Progenitor cell of endocrine pancreas (in vitro differentiated cells): ENCODE measurements around the gene FHDC1. TPM values are rescaled to one million over a fixed set of nuclear protein-coding genes. Genes with fewer than 3 reads are reported as not detected.

ENCODE experiments used
- DNase-seq: peaks from one replicate; pipeline ENCODE4 v3.0.0; 2021; ENCODE audit warnings: low spot score; ENCODE audit not compliant: unreplicated experiment
- H3K27ac Mint-ChIP-seq: 2 replicates; pipeline ENCODE4 v1.8.0; 2021; ENCODE audit warnings: mild to moderate bottlenecking, moderate library complexity, mixed read lengths
- H3K27me3 Mint-ChIP-seq: 2 replicates; pipeline ENCODE4 v1.8.0; 2021; ENCODE audit warnings: mixed read lengths
- H3K36me3 Mint-ChIP-seq: 2 replicates; pipeline ENCODE4 v1.8.0; 2022; ENCODE audit warnings: mixed read lengths; ENCODE audit not compliant: insufficient read depth
- H3K4me1 Mint-ChIP-seq: 2 replicates; pipeline ENCODE4 v1.8.0; 2021; ENCODE audit warnings: low read depth, mixed read lengths
- H3K4me3 Mint-ChIP-seq: 2 replicates; pipeline ENCODE4 v1.8.0; 2021; ENCODE audit warnings: low read depth, mild to moderate bottlenecking, moderate library complexity, mixed read lengths
- H3K9me3 Mint-ChIP-seq: 2 replicates; pipeline ENCODE4 v1.8.0; 2021; ENCODE audit warnings: low read depth, mixed read lengths
- CTCF ChIP-seq: fragments of 200-600 bp; sonication (generic); IDR thresholded peaks from one replicate; pipeline ENCODE4 v1.5.0; 2021; ENCODE audit warnings: antibody characterized with exemption, mild to moderate bottlenecking; ENCODE audit not compliant: unreplicated experiment
- total RNA-seq: library from RNA; stranded (reverse); gene quantifications from 2 replicates; pipeline ENCODE4 v1.2.1, GENCODE V29; 2021

FHDC1 gene
- total RNA-seq, 1 donor from 2014 or later = 11.6 TPM

GRCh38 chr4:152974468-152975379 is 38.6 kb downstream of the FHDC1 start:
- H3K4me1 Mint-ChIP-seq = peaks cover 2% of the 10 kb centered on the region
- H3K9me3 Mint-ChIP-seq = no peaks in the 10 kb centered on the region
- no peaks in the 10 kb centered on the region for H3K27me3 Mint-ChIP-seq
- no peak overlapping the region for H3K4me3 Mint-ChIP-seq
- no peak overlapping the region for H3K27ac Mint-ChIP-seq
- peaks cover 15% of the 10 kb centered on the region for H3K36me3 Mint-ChIP-seq
- DNase-seq = no peak
- no peak for TF ChIP-seq CTCF

GRCh38 chr4:152975380-152976211 is 39.5 kb downstream of the FHDC1 start:
- no peak for TF ChIP-seq CTCF

GRCh38 chr4:152976212-152976761 is 40.2 kb downstream of the FHDC1 start:
- no peak for DNase-seq
- no peak for TF ChIP-seq CTCF
- peaks cover 2% of the 10 kb centered on the region for H3K4me1 Mint-ChIP-seq
- no peak overlapping the region for H3K4me3 Mint-ChIP-seq
- peaks cover 13% of the 10 kb centered on the region for H3K36me3 Mint-ChIP-seq
- no peak overlapping the region for H3K27ac Mint-ChIP-seq
- H3K9me3 Mint-ChIP-seq = no peaks in the 10 kb centered on the region
- H3K27me3 Mint-ChIP-seq = no peaks in the 10 kb centered on the region

More at GRCh38 chr4:152975380-152976211, 39.5 kb downstream of the FHDC1 start:
- no peak overlapping the region for H3K4me3 Mint-ChIP-seq
- no peak for DNase-seq
- H3K27me3 Mint-ChIP-seq = no peaks in the 10 kb centered on the region
- H3K27ac Mint-ChIP-seq = no peak overlapping the region
- peaks cover 2% of the 10 kb centered on the region for H3K4me1 Mint-ChIP-seq
- H3K36me3 Mint-ChIP-seq = peaks cover 14% of the 10 kb centered on the region
- H3K9me3 Mint-ChIP-seq = no peaks in the 10 kb centered on the region

- Mint-ChIP-seq H3K4me3 (no peak overlapping the region), H3K27me3 (no peaks in the 10 kb centered on the region), H3K36me3 (no peaks in the 10 kb centered on the region), H3K9me3 (no peaks in the 10 kb centered on the region), H3K4me1 (peaks cover 2% of the 10 kb centered on the region), H3K27ac (no peak overlapping the region)
- no peak for TF ChIP-seq CTCF
- DNase-seq = no peak
Observed at GRCh38 chr4:152979731-152980330, 43.7 kb downstream of the FHDC1 start.

GRCh38 chr4:152981278-152981677 is 45.2 kb downstream of the FHDC1 start:
- Mint-ChIP-seq H3K36me3 (no peaks in the 10 kb centered on the region), H3K27me3 (no peaks in the 10 kb centered on the region)

More at GRCh38 chr4:152981278-152981677, 45.2 kb downstream of the FHDC1 start:
- Mint-ChIP-seq H3K4me1 (peaks cover 2% of the 10 kb centered on the region), H3K27ac (no peak overlapping the region), H3K4me3 (no peak overlapping the region), H3K9me3 (no peaks in the 10 kb centered on the region)
- DNase-seq = no peak
- TF ChIP-seq CTCF = no peak
